GM12878 (cell line): ENCODE measurements around the gene KCNMB2. TPM values are rescaled to one million over a fixed set of nuclear protein-coding genes. Genes with fewer than 3 reads are reported as not detected.

Experiments used
- ATF7 ChIP-seq: fragments of 450-650 bp; IDR thresholded peaks from 2 replicates; pipeline ENCODE4 v1.6.1; 2016; ENCODE audit warnings: low read depth, mild to moderate bottlenecking
- CBX5 ChIP-seq: sonication (generic); IDR thresholded peaks from 2 replicates; pipeline ENCODE4 v1.6.1; 2016; ENCODE audit warnings: low read depth, moderate library complexity, mild to moderate bottlenecking, inconsistent platforms
- CEBPZ ChIP-seq: fragments of 150-350 bp; IDR thresholded peaks from 2 replicates; pipeline ENCODE4 v1.6.1; 2016; ENCODE audit warnings: low read depth, low read length
- IKZF1 ChIP-seq: fragments of 450-650 bp; conservative IDR thresholded peaks from 2 replicates; pipeline ENCODE4 v1.6.1; 2017; ENCODE audit warnings: antibody characterized with exemption, mild to moderate bottlenecking
- IKZF2 ChIP-seq, 2 experiments: fragments of 450-650 bp; IDR thresholded peaks; 2 replicates each; pipeline ENCODE4 v1.6.1; 2017; ENCODE audit warnings: mild to moderate bottlenecking in 2 of 2, moderate library complexity in 2 of 2
- IRF4 ChIP-seq: IDR thresholded peaks from 2 replicates; pipeline ENCODE4 v1.6.1; 2011; ENCODE audit warnings: low read depth, low read length
- MEF2A ChIP-seq: IDR thresholded peaks from 2 replicates; pipeline ENCODE4 v1.6.1; 2011; ENCODE audit warnings: low read depth, mild to moderate bottlenecking, low read length, moderate library complexity; ENCODE audit not compliant: insufficient read depth
- MEF2B ChIP-seq: fragments of 450-650 bp; IDR thresholded peaks from 2 replicates; pipeline ENCODE4 v1.6.1; 2018; ENCODE audit warnings: mild to moderate bottlenecking, moderate library complexity; ENCODE audit not compliant: partially characterized antibody, poor library complexity, severe bottlenecking
- MTA3 ChIP-seq: IDR thresholded peaks from 2 replicates; pipeline ENCODE4 v1.6.1; 2012; ENCODE audit warnings: low read length, inconsistent platforms, borderline replicate concordance
- MYB ChIP-seq: fragments of 150-350 bp; IDR thresholded peaks from 2 replicates; pipeline ENCODE4 v1.6.1; 2014; ENCODE audit warnings: mild to moderate bottlenecking, low read depth, low read length, borderline replicate concordance
- RAD21 ChIP-seq: IDR thresholded peaks from 2 replicates; pipeline ENCODE4 v1.6.1; 2011; ENCODE audit warnings: mild to moderate bottlenecking, low read depth, low read length, moderate library complexity; ENCODE audit not compliant: insufficient read depth
- RAD51 ChIP-seq: fragments of 450-650 bp; IDR thresholded peaks from 2 replicates; pipeline ENCODE4 v1.6.1; 2016; ENCODE audit warnings: moderate library complexity, mild to moderate bottlenecking, inconsistent platforms
- SKIL ChIP-seq: fragments of 450-650 bp; IDR thresholded peaks from 2 replicates; pipeline ENCODE4 v1.6.1; 2017; ENCODE audit warnings: mild to moderate bottlenecking, low read depth, inconsistent platforms; ENCODE audit not compliant: poor library complexity, severe bottlenecking
- SP1 ChIP-seq: IDR thresholded peaks from one replicate; pipeline ENCODE4 v1.6.1; 2011; ENCODE audit warnings: low read depth, low read length
- TCF7 ChIP-seq: IDR thresholded peaks from 2 replicates; pipeline ENCODE4 v1.6.1; 2014; ENCODE audit warnings: antibody characterized with exemption, borderline replicate concordance
- polyA plus RNA-seq, 11 experiments: library from polyadenylated mRNA; depleted of rRNA in 4 of 11; unstranded in 6 of 11; stranded (reverse) in 5 of 11; fragments of >200 nt; fragmentation: Nextera tagmentation in 4 of 11; fragmentation: Illumina TruSeq in 1 of 11; extraction: Ambion mirVana in 4 of 11; extraction: Trizol in 1 of 11; gene quantifications; 1 replicate in 1 of 11; 2 replicates in 10 of 11; pipeline versions ENCODE4 v1.2.1 to v1.2.3, GENCODE V29; 2011 to 2016; ENCODE audit warnings: inconsistent platforms in 2 of 11, missing spikeins in 2 of 11, low read depth in 1 of 11
- total RNA-seq, 4 experiments: library from RNA; depleted of rRNA in 3 of 4; stranded (reverse); fragments of >200 nt in 3 of 4; fragmentation: Illumina TruSeq in 1 of 4; extraction: Trizol in 1 of 4; gene quantifications; 2 replicates each; pipeline versions ENCODE4 v1.2.1 to v1.2.3, GENCODE V29; 2013 to 2021

Gene KCNMB2
- total and polyA plus RNA-seq, 10 of the 15 experiments (the other 5 are each of a cell fraction or from before 2014, with no cell fraction given), result 0.22 to 18.8 (median 11.0) TPM

GRCh38 chr3:178513546-178514380 is 22.5 kb upstream of the KCNMB2 start (continued):
- TF ChIP-seq TCF7 (peak; percentile 56), SKIL (peak; percentile 58), SP1 (peak; percentile 46), RAD51 (0 out of 2 replicates have a peak, but pooled peaks have one; percentile 29), IKZF1 (peak; percentile 70), MTA3 (peak; percentile 27; the same call in 1 of the 2 replicates), MEF2A (peak; percentile 100), RAD21 (peak; percentile 40), MEF2B (peak; percentile 93), MYB (0 out of 2 replicates have a peak, but pooled peaks have one; percentile 13), ATF7 (peak; percentile 45; the same call in 1 of the 2 replicates), CBX5 (peak; percentile 81; the same call in 1 of the 2 replicates), IRF4 (no peak), IKZF2 (IDR thresholded peaks at IDR 0.05) (peak; percentile 59 to 71), CEBPZ (no peak)
